SU-DHL-6 (cell line): ENCODE measurements around the gene CTR9.
"Not testable (repeated sequence)": the region's sequence is repeated elsewhere in the genome, so short reads cannot be mapped to it uniquely, and the experiment has no call there.

ENCODE experiments used
- H2AFZ ChIP-seq: fragments of 200-600 bp; sonication (generic); 2 replicates; pipeline ENCODE4 v1.6.1; 2014; ENCODE audit warnings: low read depth, mild to moderate bottlenecking, moderate library complexity, mixed read lengths, antibody characterized with exemption, low read length; ENCODE audit not compliant: severe bottlenecking
- H3F3A ChIP-seq: fragments of 200-600 bp; shearing (Covaris generic); 2 replicates; pipeline ENCODE4 v1.6.0; 2016; ENCODE audit warnings: antibody characterized with exemption, mild to moderate bottlenecking; ENCODE audit not compliant: insufficient read depth
- H3K27ac ChIP-seq: fragments of 200-600 bp; sonication (generic); 2 replicates; pipeline ENCODE4 v1.5.1; 2016; ENCODE audit warnings: low read depth, mild to moderate bottlenecking, low read length, moderate library complexity, mixed read lengths
- H3K27me3 ChIP-seq: fragments of 200-600 bp; sonication (generic), shearing (Covaris generic); 2 replicates; pipeline ENCODE4 v1.6.0; 2014; ENCODE audit warnings: mild to moderate bottlenecking, low read length
- H3K36me3 ChIP-seq: fragments of 200-600 bp; sonication (generic); 2 replicates; pipeline ENCODE4 v1.6.1; 2014; ENCODE audit warnings: mild to moderate bottlenecking, low read length, mixed read lengths
- H3K4me2 ChIP-seq: fragments of 300-600, 200-600 bp; shearing (Covaris generic), sonication (generic); 2 replicates; pipeline ENCODE4 v1.6.0; 2014; ENCODE audit warnings: low read length, low read depth, mild to moderate bottlenecking; ENCODE audit not compliant: poor library complexity, severe bottlenecking
- H3K4me3 ChIP-seq: fragments of 200-600 bp; sonication (generic); 2 replicates; pipeline ENCODE4 v1.5.1; 2014; ENCODE audit warnings: antibody characterized with exemption, low read length, mild to moderate bottlenecking, mixed read lengths; ENCODE audit not compliant: insufficient read depth, poor library complexity, severe bottlenecking
- H3K79me2 ChIP-seq: fragments of 200-600 bp; sonication (generic); 2 replicates; pipeline ENCODE4 v1.6.1; 2014; ENCODE audit warnings: mild to moderate bottlenecking, low read length, moderate library complexity; ENCODE audit not compliant: insufficient read depth
- H3K9ac ChIP-seq: fragments of 200-600 bp; sonication (generic); 2 replicates; pipeline ENCODE4 v1.7.0; 2014; ENCODE audit warnings: mild to moderate bottlenecking, low read length
- H3K9me2 ChIP-seq: fragments of 200-600 bp; sonication (generic); replicated peaks from 2 replicates; pipeline ENCODE4 v1.6.1; 2014; ENCODE audit warnings: low read length; ENCODE audit not compliant: insufficient read depth
- H3K9me3 ChIP-seq: fragments of 200-600 bp; sonication (generic); 2 replicates; pipeline ENCODE4 v1.6.1; 2014; ENCODE audit warnings: low read length, mixed read lengths; ENCODE audit not compliant: insufficient read depth
- H4K20me1 ChIP-seq: fragments of 200-600 bp; sonication (generic); 2 replicates; pipeline ENCODE4 v1.6.1; 2014; ENCODE audit warnings: low read depth, mild to moderate bottlenecking, antibody characterized with exemption, low read length, moderate library complexity, mixed read lengths
- EZH2phosphoT487 ChIP-seq: fragments of 200-600 bp; sonication (generic), shearing (Covaris generic); conservative IDR thresholded peaks from 2 replicates; pipeline ENCODE4 v1.6.1; 2018; ENCODE audit warnings: mild to moderate bottlenecking, antibody characterized with exemption, low read length, moderate library complexity, mixed read lengths
- TF ChIP-seq, protein P1 (sequence below): fragments of 200-600 bp; sonication (generic); IDR thresholded peaks from one replicate; pipeline ENCODE4 v1.5.1; 2017; ENCODE audit warnings: antibody characterized with exemption, mild to moderate bottlenecking, low read length, moderate library complexity; ENCODE audit not compliant: insufficient read depth, poor library complexity, severe bottlenecking

Gene CTR9

DNA sequence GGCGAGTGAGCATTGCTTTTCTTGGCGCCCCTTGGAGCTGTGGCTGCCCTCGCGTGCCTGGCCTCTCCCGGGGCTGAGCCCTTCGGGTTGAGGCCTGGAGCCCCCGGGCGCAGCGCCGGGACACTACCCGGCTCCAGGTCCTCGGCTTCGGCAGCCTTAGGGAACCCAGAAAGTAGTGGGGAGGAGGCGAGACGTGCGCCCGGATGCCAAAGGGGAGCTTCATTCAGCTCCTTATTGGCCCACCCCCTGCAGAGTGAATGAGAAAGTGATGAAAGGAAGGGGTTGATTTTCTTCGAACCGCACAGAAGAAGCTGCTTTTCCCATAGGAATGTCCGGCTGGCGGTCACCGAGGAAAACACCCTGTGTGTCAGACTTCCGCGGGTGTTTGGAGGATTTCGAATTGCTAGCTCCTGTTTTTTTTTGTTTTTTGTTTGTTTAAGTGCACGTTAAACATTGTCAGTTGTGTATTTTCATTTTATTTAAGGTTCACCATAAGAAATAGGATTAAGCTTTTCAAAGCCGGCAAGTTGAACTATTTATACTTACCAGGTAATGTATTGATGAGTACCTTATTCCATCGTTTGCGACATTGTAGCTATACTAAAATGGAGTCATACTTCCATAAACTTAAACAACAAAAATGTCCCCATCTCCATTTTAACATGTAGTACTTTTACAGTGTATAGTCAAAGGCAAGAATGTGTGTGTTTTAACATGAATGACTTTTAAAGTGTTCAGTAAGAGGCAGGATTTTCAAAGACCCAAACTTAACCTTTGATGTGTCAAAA, 58.5 kb downstream of the CTR9 start:
- Histone ChIP-seq H3F3A (peaks cover 29% of the 10 kb centered on the region), H3K79me2 (peaks cover 36% of the 10 kb centered on the region), H3K4me3 (peak overlapping the region; percentile 60), H3K27me3 (no peaks in the 10 kb centered on the region), H3K27ac (peak overlapping the region; percentile 28; the same call in 1 of the 2 replicates), H4K20me1 (no peaks in the 10 kb centered on the region; the same call in 1 of the 2 replicates), H3K9me2 (no peaks in the 10 kb centered on the region), H2AFZ (peak overlapping the region; percentile 95), H3K36me3 (peaks cover 29% of the 10 kb centered on the region), H3K9ac (peak overlapping the region; percentile 99), H3K9me3 (no peaks in the 10 kb centered on the region), H3K4me2 (peak overlapping the region; percentile 82)
- TF ChIP-seq EZH2phosphoT487, result no peak
- TF ChIP-seq, protein P1, sequence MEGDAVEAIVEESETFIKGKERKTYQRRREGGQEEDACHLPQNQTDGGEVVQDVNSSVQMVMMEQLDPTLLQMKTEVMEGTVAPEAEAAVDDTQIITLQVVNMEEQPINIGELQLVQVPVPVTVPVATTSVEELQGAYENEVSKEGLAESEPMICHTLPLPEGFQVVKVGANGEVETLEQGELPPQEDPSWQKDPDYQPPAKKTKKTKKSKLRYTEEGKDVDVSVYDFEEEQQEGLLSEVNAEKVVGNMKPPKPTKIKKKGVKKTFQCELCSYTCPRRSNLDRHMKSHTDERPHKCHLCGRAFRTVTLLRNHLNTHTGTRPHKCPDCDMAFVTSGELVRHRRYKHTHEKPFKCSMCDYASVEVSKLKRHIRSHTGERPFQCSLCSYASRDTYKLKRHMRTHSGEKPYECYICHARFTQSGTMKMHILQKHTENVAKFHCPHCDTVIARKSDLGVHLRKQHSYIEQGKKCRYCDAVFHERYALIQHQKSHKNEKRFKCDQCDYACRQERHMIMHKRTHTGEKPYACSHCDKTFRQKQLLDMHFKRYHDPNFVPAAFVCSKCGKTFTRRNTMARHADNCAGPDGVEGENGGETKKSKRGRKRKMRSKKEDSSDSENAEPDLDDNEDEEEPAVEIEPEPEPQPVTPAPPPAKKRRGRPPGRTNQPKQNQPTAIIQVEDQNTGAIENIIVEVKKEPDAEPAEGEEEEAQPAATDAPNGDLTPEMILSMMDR, result no peak

DNA sequence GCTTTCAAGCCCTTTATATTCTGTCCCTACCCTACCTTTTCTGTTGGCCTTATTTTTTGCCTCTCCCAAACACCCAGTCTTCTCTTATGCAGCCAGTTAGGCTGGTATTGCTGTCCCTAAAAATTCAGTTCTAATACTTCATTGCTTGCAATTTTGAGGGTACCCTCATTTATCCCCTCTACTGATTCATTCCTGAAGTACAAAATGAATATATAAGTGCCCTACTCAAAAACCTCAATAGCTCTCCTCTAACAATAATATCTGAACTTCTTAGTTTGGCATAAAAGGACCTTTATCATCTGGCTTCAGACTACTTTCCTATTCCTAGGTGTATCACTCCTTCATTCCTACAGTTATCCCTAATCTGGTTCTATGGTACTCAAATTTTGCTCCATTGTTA, 62.9 kb downstream of the CTR9 start:
- Histone ChIP-seq H2AFZ (no peak overlapping the region), H3F3A (0 out of 2 replicates have a peak, but pooled peaks cover 3% of the 10 kb centered on the region)

DNA sequence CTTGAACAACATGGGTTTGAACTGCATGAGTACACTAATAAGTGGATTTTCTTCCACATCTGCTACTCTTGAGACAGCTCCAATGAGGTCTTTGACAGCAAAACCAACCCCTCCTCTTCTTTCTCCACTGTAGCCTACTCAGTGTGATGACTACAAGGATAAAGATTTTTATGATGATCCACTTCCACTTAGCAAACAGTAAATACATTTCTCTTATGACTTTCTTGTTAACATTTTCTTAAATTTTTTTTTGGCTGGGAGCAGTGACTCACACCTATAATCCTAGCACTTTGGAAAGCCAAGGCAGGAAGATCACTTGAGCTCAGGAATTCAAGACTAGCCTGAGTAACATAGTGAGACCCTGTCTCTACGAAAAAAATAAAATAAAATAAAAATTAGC, 67.5 kb downstream of the CTR9 start:
- Histone ChIP-seq H3K4me2 (no peak overlapping the region), H4K20me1 (no peaks in the 10 kb centered on the region), H3K9ac (no peak overlapping the region), H3K4me3 (no peak overlapping the region), H3K27me3 (no peaks in the 10 kb centered on the region), H3F3A (no peaks in the 10 kb centered on the region), H3K79me2 (no peaks in the 10 kb centered on the region), H3K27ac (no peak overlapping the region), H3K9me3 (no peaks in the 10 kb centered on the region), H3K36me3 (no peaks in the 10 kb centered on the region), H3K9me2 (no peaks in the 10 kb centered on the region), H2AFZ (no peak overlapping the region)
- TF ChIP-seq, protein P1, result no peak
- TF ChIP-seq EZH2phosphoT487, result no peak

More for the DNA sequence above, 62.9 kb downstream of the CTR9 start:
- Histone ChIP-seq H3K4me2 (no peak overlapping the region), H3K9me2 (no peaks in the 10 kb centered on the region), H3K79me2 (no peaks in the 10 kb centered on the region), H3K4me3 (no peak overlapping the region), H3K27me3 (no peaks in the 10 kb centered on the region), H3K36me3 (no peaks in the 10 kb centered on the region), H4K20me1 (no peaks in the 10 kb centered on the region), H3K9ac (no peak overlapping the region), H3K27ac (no peak overlapping the region), H3K9me3 (no peaks in the 10 kb centered on the region)
- no peak for TF ChIP-seq EZH2phosphoT487
- TF ChIP-seq, protein P1, result no peak

DNA sequence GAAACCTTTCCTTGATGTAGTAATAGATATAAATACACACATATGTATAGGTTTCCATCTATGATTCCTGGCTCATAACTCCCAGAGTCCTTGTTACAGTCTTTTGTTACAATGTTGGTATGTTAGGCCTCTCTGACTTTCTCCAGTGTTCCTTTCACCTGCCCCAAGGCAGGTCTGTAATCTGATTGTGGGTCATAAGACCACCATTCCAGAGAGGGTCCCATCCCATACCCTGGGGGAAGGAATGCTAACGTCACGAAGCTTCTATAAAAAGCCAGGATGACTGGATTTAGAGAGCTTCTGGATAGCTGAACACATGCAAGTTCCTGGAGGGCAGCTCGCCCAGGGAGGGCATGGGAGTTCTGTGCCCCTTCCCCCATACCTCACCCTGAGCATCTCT, 71.4 kb downstream of the CTR9 start:
- not testable (repeated sequence) for H4K20me1 ChIP-seq, H3K27ac ChIP-seq, H3K9ac ChIP-seq, H3F3A ChIP-seq, H3K36me3 ChIP-seq, H3K4me3 ChIP-seq, H3K9me3 ChIP-seq, H3K79me2 ChIP-seq, H2AFZ ChIP-seq, H3K4me2 ChIP-seq, H3K27me3 ChIP-seq, H3K9me2 ChIP-seq
